B cell (primary cell): ENCODE data around the gene RPGR.

ENCODE experiments used
- CTCF ChIP-seq: fragments of 200-600 bp; IDR thresholded peaks from one replicate; pipeline ENCODE4 v1.8.0; 2022; ENCODE audit warnings: antibody characterized with exemption, mild to moderate bottlenecking
- EZH2 ChIP-seq: IDR thresholded peaks from 2 replicates; pipeline ENCODE4 v1.6.1; 2012; ENCODE audit warnings: borderline replicate concordance, low read depth, mild to moderate bottlenecking, moderate library complexity, low read length; ENCODE audit not compliant: insufficient read depth, poor library complexity, severe bottlenecking

- TF ChIP-seq CTCF (no peak), EZH2 (no peak)
Observed at GRCh38 chrX:38347136-38347535, 19.8 kb upstream of the RPGR start.
